Mesendoderm (in vitro differentiated cells): ENCODE data around the gene ZFHX2.

Source experiments
- DNase-seq: peaks from one replicate; pipeline ENCODE4 v3.0.0; 2013
- H2AK5ac ChIP-seq: 2 replicates; pipeline ENCODE4 v1.6.1; 2013; ENCODE audit warnings: low read length, inconsistent platforms
- H2BK120ac ChIP-seq: 2 replicates; pipeline ENCODE4 v1.6.1; 2013; ENCODE audit warnings: low read depth, mild to moderate bottlenecking, low read length, moderate library complexity, mixed read lengths
- H2BK15ac ChIP-seq: replicated peaks from 2 replicates; pipeline ENCODE4 v1.6.1; 2013; ENCODE audit warnings: low read depth, mild to moderate bottlenecking, moderate library complexity
- H2BK5ac ChIP-seq: 2 replicates; pipeline ENCODE4 v1.6.1; 2013; ENCODE audit warnings: low read length, inconsistent platforms
- H3K18ac ChIP-seq: 2 replicates; pipeline ENCODE4 v1.6.1; 2013; ENCODE audit warnings: mild to moderate bottlenecking, low read length, mixed read lengths
- H3K23ac ChIP-seq: one replicate; pipeline ENCODE4 v1.6.1; 2013; ENCODE audit warnings: low read length
- H3K27ac ChIP-seq: 2 replicates; pipeline ENCODE4 v1.5.1; 2013; ENCODE audit warnings: low read depth, mild to moderate bottlenecking, inconsistent platforms, low read length, moderate library complexity
- H3K27me3 ChIP-seq: 2 replicates; pipeline ENCODE4 v1.6.1; 2013; ENCODE audit warnings: low read length, control low read depth, mild to moderate bottlenecking, inconsistent platforms; ENCODE audit not compliant: insufficient read depth, poor library complexity
- H3K36me3 ChIP-seq: 2 replicates; pipeline ENCODE4 v1.6.1; 2013; ENCODE audit warnings: low read length, inconsistent platforms; ENCODE audit not compliant: control insufficient read depth, insufficient read depth
- H3K4ac ChIP-seq: one replicate; pipeline ENCODE4 v1.6.1; 2013; ENCODE audit warnings: low read depth, mild to moderate bottlenecking, low read length, moderate library complexity
- H3K4me1 ChIP-seq: 2 replicates; pipeline ENCODE4 v1.6.1; 2013; ENCODE audit warnings: low read depth, low read length, inconsistent platforms; ENCODE audit not compliant: control insufficient read depth
- H3K4me2 ChIP-seq: 2 replicates; pipeline ENCODE4 v1.6.1; 2013; ENCODE audit warnings: low read length
- H3K4me3 ChIP-seq: 2 replicates; pipeline ENCODE4 v1.5.1; 2013; ENCODE audit warnings: mild to moderate bottlenecking, low read length
- H3K56ac ChIP-seq: one replicate; pipeline ENCODE4 v1.6.1; 2013; ENCODE audit warnings: low read length
- H3K79me1 ChIP-seq: 2 replicates; pipeline ENCODE4 v1.6.1; 2013; ENCODE audit warnings: low read length, inconsistent platforms
- H3K79me2 ChIP-seq: 2 replicates; pipeline ENCODE4 v1.6.1; 2013; ENCODE audit warnings: mild to moderate bottlenecking, low read length; ENCODE audit not compliant: control insufficient read depth, insufficient read depth
- H3K9ac ChIP-seq: 2 replicates; pipeline ENCODE4 v1.6.1; 2013; ENCODE audit warnings: low read length, inconsistent platforms
- H4K5ac ChIP-seq: one replicate; pipeline ENCODE4 v1.6.1; 2013; ENCODE audit warnings: low read length
- H4K8ac ChIP-seq: one replicate; pipeline ENCODE4 v1.6.1; 2013; ENCODE audit warnings: low read depth, mild to moderate bottlenecking, control low read depth, low read length, moderate library complexity
- WGBS: extraction: QIAGEN DNeasy Blood & Tissue Kit; methylation state at CpG from one replicate; pipeline ENCODE4 v1.1.7; 2013; ENCODE audit warnings: low lambda C conversion rate, missing lambda C conversion rate; ENCODE audit not compliant: insufficient coverage; ENCODE audit errors: extremely low coverage; 5-methylcytosine and 5-hydroxymethylcytosine counted together

The ZFHX2 gene

GRCh38 chr14:23580152-23580926, 28.8 kb upstream of the ZFHX2 start:
- H3K56ac ChIP-seq, result no peak overlapping the region
- no peaks in the 10 kb centered on the region for H3K4me1 ChIP-seq
- no peak overlapping the region for H3K4ac ChIP-seq
- H2BK15ac ChIP-seq, result no peak overlapping the region
- H3K4me3 ChIP-seq, result no peak overlapping the region
- no CpG with 5 or more reads among the region's 24 CpGs for WGBS
- H3K4me2 ChIP-seq, result no peak overlapping the region
- no peak overlapping the region for H2BK120ac ChIP-seq
- no peak overlapping the region for H3K27ac ChIP-seq
- H3K9ac ChIP-seq, result no peak overlapping the region
- H4K5ac ChIP-seq, result no peak overlapping the region
- H2AK5ac ChIP-seq, result no peak overlapping the region
- no peak overlapping the region for H3K23ac ChIP-seq
- no peaks in the 10 kb centered on the region for H3K79me2 ChIP-seq
- no peak overlapping the region for H4K8ac ChIP-seq
- no peaks in the 10 kb centered on the region for H3K79me1 ChIP-seq
- no peak overlapping the region for H3K18ac ChIP-seq
- no peak overlapping the region for H2BK5ac ChIP-seq
- DNase-seq, result no peak
- H3K36me3 ChIP-seq, result no peaks in the 10 kb centered on the region
- H3K27me3 ChIP-seq, result peaks cover 11% of the 10 kb centered on the region

GRCh38 chr14:23579739-23580138, 28.2 kb upstream of the ZFHX2 start:
- H2BK5ac ChIP-seq, result no peak overlapping the region
- H3K27me3 ChIP-seq, result peaks cover 11% of the 10 kb centered on the region
- H3K9ac ChIP-seq, result no peak overlapping the region
- no peak overlapping the region for H2BK120ac ChIP-seq
- H2AK5ac ChIP-seq, result no peak overlapping the region
- H3K23ac ChIP-seq, result no peak overlapping the region
- no peak overlapping the region for H4K5ac ChIP-seq
- no peak overlapping the region for H3K4ac ChIP-seq
- H3K27ac ChIP-seq, result no peak overlapping the region
- no peak for DNase-seq
- no peak overlapping the region for H3K4me3 ChIP-seq
- no peak overlapping the region for H2BK15ac ChIP-seq
- no peak overlapping the region for H3K4me2 ChIP-seq
- no peaks in the 10 kb centered on the region for H3K4me1 ChIP-seq
- H3K79me2 ChIP-seq, result no peaks in the 10 kb centered on the region
- no peaks in the 10 kb centered on the region for H3K79me1 ChIP-seq
- H3K36me3 ChIP-seq, result no peaks in the 10 kb centered on the region
- H4K8ac ChIP-seq, result no peak overlapping the region
- H3K18ac ChIP-seq, result no peak overlapping the region
- no peak overlapping the region for H3K56ac ChIP-seq

- Histone ChIP-seq H2AK5ac (no peak overlapping the region), H3K23ac (no peak overlapping the region), H3K4ac (no peak overlapping the region), H3K18ac (no peak overlapping the region), H3K9ac (no peak overlapping the region), H3K79me2 (no peaks in the 10 kb centered on the region), H3K27me3 (peaks cover 11% of the 10 kb centered on the region), H4K8ac (no peak overlapping the region), H4K5ac (no peak overlapping the region), H3K56ac (no peak overlapping the region), H3K4me2 (no peak overlapping the region), H3K4me3 (no peak overlapping the region), H2BK15ac (no peak overlapping the region), H3K36me3 (no peaks in the 10 kb centered on the region), H3K79me1 (no peaks in the 10 kb centered on the region), H2BK5ac (no peak overlapping the region), H2BK120ac (no peak overlapping the region), H3K4me1 (no peaks in the 10 kb centered on the region), H3K27ac (no peak overlapping the region)
- no CpG with 5 or more reads among the region's 3 CpGs for WGBS
- DNase-seq, result no peak
Observed at GRCh38 chr14:23579311-23579630, 27.7 kb upstream of the ZFHX2 start.

- Histone ChIP-seq H3K27ac (no peak within 1 kb of the TSS), H3K4me1 (no peaks in the 10 kb centered on the region), H3K36me3 (no peaks in the 10 kb centered on the region), H2BK15ac (no peak within 1 kb of the TSS), H4K8ac (no peak within 1 kb of the TSS), H2BK120ac (no peak within 1 kb of the TSS), H3K4me2 (peak within 1 kb of the TSS; percentile 56), H4K5ac (no peak within 1 kb of the TSS), H3K9ac (no peak within 1 kb of the TSS), H2BK5ac (no peak within 1 kb of the TSS), H2AK5ac (no peak within 1 kb of the TSS), H3K27me3 (peaks cover 11% of the 10 kb centered on the region), H3K56ac (peak within 1 kb of the TSS; percentile 74), H3K79me2 (no peaks in the 10 kb centered on the region), H3K4me3 (peak within 1 kb of the TSS; percentile 23), H3K23ac (no peak within 1 kb of the TSS), H3K18ac (no peak within 1 kb of the TSS), H3K4ac (no peak within 1 kb of the TSS), H3K79me1 (no peaks in the 10 kb centered on the region)
- DNase-seq, result no peak
- no CpG with 5 or more reads among the region's 18 CpGs for WGBS
Observed at GRCh38 chr14:23578560-23579310, 27.2 kb upstream of the ZFHX2 start, which contains the start of gene JPH4. Gene JPH4, minus strand, starts transcription at chr14:23578790. Its CDS starts 1,337 bp downstream, at chr14:23577453.

- no peaks in the 10 kb centered on the region for H3K4me1 ChIP-seq
- peaks cover 11% of the 10 kb centered on the region for H3K27me3 ChIP-seq
- H2BK120ac ChIP-seq, result no peak overlapping the region
- H3K23ac ChIP-seq, result no peak overlapping the region
- no peak overlapping the region for H3K18ac ChIP-seq
- peak overlapping the region; percentile 48 for H3K4me2 ChIP-seq
- no peak overlapping the region for H2BK15ac ChIP-seq
- no peak for DNase-seq
- H3K9ac ChIP-seq, result no peak overlapping the region
- H3K27ac ChIP-seq, result no peak overlapping the region
- no peaks in the 10 kb centered on the region for H3K79me2 ChIP-seq
- no peaks in the 10 kb centered on the region for H3K79me1 ChIP-seq
- WGBS, result no CpG with 5 or more reads among the region's 24 CpGs
- no peak overlapping the region for H3K4me3 ChIP-seq
- H4K5ac ChIP-seq, result no peak overlapping the region
- H2AK5ac ChIP-seq, result no peak overlapping the region
- peak overlapping the region; percentile 7 for H3K56ac ChIP-seq
- no peak overlapping the region for H2BK5ac ChIP-seq
- no peaks in the 10 kb centered on the region for H3K36me3 ChIP-seq
- no peak overlapping the region for H4K8ac ChIP-seq
- H3K4ac ChIP-seq, result no peak overlapping the region
Observed at GRCh38 chr14:23577710-23578392, 26.3 kb upstream of the ZFHX2 start.
